ENCODE data around the gene UCN. TPM values are rescaled to one million over a fixed set of nuclear protein-coding genes. Genes with fewer than 3 reads are reported as not detected.

Gene UCN, protein sequence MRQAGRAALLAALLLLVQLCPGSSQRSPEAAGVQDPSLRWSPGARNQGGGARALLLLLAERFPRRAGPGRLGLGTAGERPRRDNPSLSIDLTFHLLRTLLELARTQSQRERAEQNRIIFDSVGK
- polyA plus RNA-seq (2011; rRNA removed) (0.17 and 0.34 TPM in 2 replicates), polyA minus RNA-seq (2011; rRNA and poly(A)+ RNA removed) (0.31 TPM in 1 of 2 replicates, not detected in the other)

GRCh38 chr2:27308359-27308881 lies at the start of gene UCN:
UCN (minus strand) TSS chr2:27308445; CDS start chr2:27307895, 550 bp downstream.
- CTCF ChIA-PET = no interaction called here
- POLR2A ChIA-PET = no interaction called here
- no peak within 1 kb of the TSS for H3K4me3 ChIP-seq (ENCODE audit: low read depth, low read length)
- peaks cover 6% of the 10 kb centered on the region for H3K36me3 ChIP-seq (ENCODE audit: control insufficient read depth, insufficient read depth, low read length)
- peaks cover 18% of the 10 kb centered on the region for H3K27me3 ChIP-seq (ENCODE audit: control insufficient read depth, insufficient read depth, low read length)
- no peak for TF ChIP-seq CTCF (IDR thresholded peaks at IDR 0.05; ENCODE audit: insufficient read depth, low read depth, low read length)
- DNase-seq (ENCODE audit: low read depth) = no peak

DNA sequence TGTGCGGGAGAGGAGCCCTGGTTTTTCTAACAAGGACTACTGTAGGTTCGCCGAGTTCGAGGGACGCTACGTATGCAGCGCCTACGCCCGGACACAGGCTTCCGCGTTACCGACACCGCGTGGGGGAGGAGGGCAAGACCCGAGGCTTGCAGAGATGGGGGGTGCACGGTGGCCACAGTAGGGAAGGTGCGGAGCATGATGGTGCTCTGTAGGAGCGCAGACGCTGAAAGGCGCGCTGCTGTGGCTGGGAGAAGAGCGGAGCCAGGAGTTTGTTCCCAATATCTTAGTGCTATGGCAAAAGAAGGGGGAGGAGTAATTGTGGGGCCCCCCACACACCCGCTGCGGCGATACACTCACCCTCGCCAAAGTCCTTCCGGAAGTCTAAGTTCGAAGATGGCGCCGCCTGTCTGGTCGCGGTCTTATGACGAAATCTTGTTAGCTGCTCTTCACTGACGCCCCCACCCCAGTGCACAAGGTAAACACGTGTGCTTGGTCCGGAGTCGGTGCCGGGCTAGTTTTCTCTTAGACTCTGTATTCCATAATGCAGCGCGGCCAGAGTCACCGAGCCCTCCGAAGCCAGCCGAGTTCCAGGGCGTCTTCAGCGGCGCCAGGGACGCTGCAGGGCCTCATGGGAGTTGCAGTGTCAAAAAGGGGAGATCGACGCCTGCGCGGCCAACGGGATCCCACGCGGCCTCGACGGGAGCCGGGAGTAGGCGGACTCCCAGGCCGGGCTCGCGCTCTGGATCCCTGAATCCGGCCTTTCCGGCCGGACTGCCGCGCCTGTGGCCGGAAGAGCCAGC lies 48.3 kb upstream of the UCN start, which contains the start of gene GTF3C2:
Gene GTF3C2 (minus strand): TSS at position 383 of the 800 bp plus-strand sequence. CDS start 13,210 bp downstream, outside the sequence.
- no peaks in the 10 kb centered on the region for H3K27me3 ChIP-seq (ENCODE audit: control insufficient read depth, insufficient read depth, low read length)
- CTCF ChIA-PET = interaction anchor here (0.8 to 1.6 kb wide), 4 partner anchors 13 to 32 kb away, joined by 3 to 8 read pairs (median 3); partner anchors contain the start of genes EIF2B4 and SNX17
- peak; percentile 87 for DNase-seq (ENCODE audit: low read depth)
- H3K36me3 ChIP-seq (ENCODE audit: control insufficient read depth, insufficient read depth, low read length) = no peaks in the 10 kb centered on the region
- H3K4me3 ChIP-seq (ENCODE audit: low read depth, low read length) = peak within 1 kb of the TSS; percentile 67
- POLR2A ChIA-PET = interaction anchor here (1.1 kb wide), 1 partner anchor 13 kb away, joined by 4 read pairs; the partner anchor contains the start of gene EIF2B4
- TF ChIP-seq CTCF (IDR thresholded peaks at IDR 0.05; ENCODE audit: insufficient read depth, low read depth, low read length) = no peak

DNA sequence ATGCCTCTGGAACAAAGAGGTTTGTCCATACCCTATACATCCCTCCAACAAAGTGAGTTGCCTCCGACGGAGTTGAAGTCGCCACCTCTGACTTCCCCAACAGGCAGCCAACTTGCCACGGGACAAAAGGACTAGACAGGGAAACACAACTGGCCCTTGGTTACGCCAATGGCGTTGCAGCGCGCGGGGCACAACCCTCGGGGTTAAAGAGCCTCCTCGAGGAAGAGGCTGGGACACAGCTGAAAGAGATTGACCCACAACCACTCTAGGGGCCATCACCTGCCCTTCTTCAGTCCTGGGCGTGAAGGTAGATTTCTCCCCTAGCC lies 47.8 kb upstream of the UCN start:
- CTCF ChIA-PET = interaction anchor here (1.5 to 1.6 kb wide), 3 partner anchors 13 to 16 kb away, joined by 3 to 8 read pairs (median 3); partner anchors contain the start of genes EIF2B4 and SNX17
- Histone ChIP-seq H3K4me3 (ENCODE audit: low read depth, low read length) (peak overlapping the region; percentile 67), H3K27me3 (ENCODE audit: control insufficient read depth, insufficient read depth, low read length) (no peaks in the 10 kb centered on the region), H3K36me3 (ENCODE audit: control insufficient read depth, insufficient read depth, low read length) (no peaks in the 10 kb centered on the region)
- no peak for TF ChIP-seq CTCF (IDR thresholded peaks at IDR 0.05; ENCODE audit: insufficient read depth, low read depth, low read length)
- POLR2A ChIA-PET = interaction anchor here (1.1 kb wide), 1 partner anchor 14 kb away, joined by 4 read pairs; the partner anchor contains the start of gene EIF2B4
- no peak for DNase-seq (ENCODE audit: low read depth)

- Histone ChIP-seq H3K36me3 (ENCODE audit: control insufficient read depth, insufficient read depth, low read length) (no peaks in the 10 kb centered on the region), H3K27me3 (ENCODE audit: control insufficient read depth, insufficient read depth, low read length) (no peaks in the 10 kb centered on the region), H3K4me3 (ENCODE audit: low read depth, low read length) (no peak overlapping the region)
- ChIA-PET CTCF (interaction anchor here (0.6 to 1.2 kb wide), 2 partner anchors 15 to 1214 kb away, joined by 4 read pairs; no protein-coding TSS in a partner anchor), POLR2A (interaction anchor here (0.7 kb wide), 1 partner anchor 304 kb away, joined by 3 read pairs; no protein-coding TSS in a partner anchor)
- DNase-seq (ENCODE audit: low read depth) = no peak
- no peak for TF ChIP-seq CTCF (IDR thresholded peaks at IDR 0.05; ENCODE audit: insufficient read depth, low read depth, low read length)
Measured at GRCh38 chr2:27354597-27354927, 46.3 kb upstream of the UCN start.

Measured in BJ (cell line).